ENCODE measurements around the gene FCRL3.

- TF ChIP-seq NFE2L2 (IDR thresholded peaks at IDR 0.05; ENCODE audit: low read depth, low read length), result no peak
- TF ChIP-seq POLR2A (IDR thresholded peaks at IDR 0.05; ENCODE audit: low read depth, low read length), result no peak
- no peak for TF ChIP-seq CTCF (conservative IDR thresholded peaks at IDR 0.05; ENCODE audit: low read depth, low read length)
- no peak for TF ChIP-seq ELK1 (IDR thresholded peaks at IDR 0.05; ENCODE audit: borderline replicate concordance, low read depth, low read length)
- no peak for TF ChIP-seq RCOR1 (IDR thresholded peaks at IDR 0.05; ENCODE audit: insufficient replicate concordance, low read length)
- TF ChIP-seq USF2 (IDR thresholded peaks at IDR 0.05; ENCODE audit: low read depth, low read length), result no peak
- TF ChIP-seq BHLHE40 (IDR thresholded peaks at IDR 0.05; ENCODE audit: low read depth, low read length), result no peak
- no peak for TF ChIP-seq RAD21 (IDR thresholded peaks at IDR 0.05; ENCODE audit: low read length)
- TF ChIP-seq FOS (IDR thresholded peaks at IDR 0.05; ENCODE audit: low read depth, low read length), result no peak
These were observed 5.2 kb downstream of the FCRL3 start for GRCh38 chr1:157695417-157695816.
